Fibroblast of the aortic adventitia (primary cell): ENCODE measurements around the gene SELENOV. TPM values are rescaled to one million over a fixed set of nuclear protein-coding genes. Genes with fewer than 3 reads are reported as not detected.

Source experiments
- DNase-seq: peaks from one replicate; pipeline ENCODE4 v3.0.0-alpha.2; 2010; ENCODE audit warnings: low read depth
- H3K4me3 ChIP-seq: 2 replicates; pipeline ENCODE4 v1.5.1; 2011; ENCODE audit warnings: low read depth, mild to moderate bottlenecking, control low read depth, low read length, moderate library complexity
- CTCF ChIP-seq: IDR thresholded peaks from 2 replicates; pipeline ENCODE4 v1.5.1; 2011; ENCODE audit warnings: mild to moderate bottlenecking, low read length, control low read depth, inconsistent platforms; ENCODE audit not compliant: insufficient read depth
- total RNA-seq: library from RNA; depleted of rRNA; stranded (reverse); fragments of >200 nt; gene quantifications from 2 replicates; pipeline ENCODE4 v1.2.3, GENCODE V29; 2012; ENCODE audit warnings: low replicate concordance

The SELENOV gene
- total RNA-seq, 1 donor: not detected

GRCh38 chr19:39518975-39519374, 4.0 kb downstream of the SELENOV start:
- no peak overlapping the region for H3K4me3 ChIP-seq
- no peak for TF ChIP-seq CTCF
- DNase-seq: no peak

GRCh38 chr19:39520541-39521484, 5.9 kb downstream of the SELENOV start:
- DNase-seq: no peak
- H3K4me3 ChIP-seq: no peak overlapping the region
- no peak for TF ChIP-seq CTCF

- no peak for DNase-seq
- no peak for TF ChIP-seq CTCF
These were observed 9.6 kb downstream of the SELENOV start for GRCh38 chr19:39524495-39524894.

GRCh38 chr19:39525205-39525604, 10.3 kb downstream of the SELENOV start:
- H3K4me3 ChIP-seq: no peak overlapping the region
- TF ChIP-seq CTCF: no peak
- no peak for DNase-seq

More at GRCh38 chr19:39524495-39524894, 9.6 kb downstream of the SELENOV start:
- H3K4me3 ChIP-seq: no peak overlapping the region

- peak; percentile 10 for DNase-seq
- H3K4me3 ChIP-seq: peak overlapping the region; percentile 92
- no peak for TF ChIP-seq CTCF
These were observed 16.9 kb downstream of the SELENOV start for GRCh38 chr19:39531834-39532232.

- DNase-seq: peak; percentile 97
- TF ChIP-seq CTCF: peak; percentile 98
- H3K4me3 ChIP-seq: peak within 1 kb of the TSS; percentile 92
These were observed 17.5 kb downstream of the SELENOV start, which contains the start of gene EID2B for GRCh38 chr19:39532233-39533002. EID2B (minus strand) TSS chr19:39532852; CDS start chr19:39532802, 50 bp downstream.
